ENCODE measurements around the gene CCDC97.

DNA sequence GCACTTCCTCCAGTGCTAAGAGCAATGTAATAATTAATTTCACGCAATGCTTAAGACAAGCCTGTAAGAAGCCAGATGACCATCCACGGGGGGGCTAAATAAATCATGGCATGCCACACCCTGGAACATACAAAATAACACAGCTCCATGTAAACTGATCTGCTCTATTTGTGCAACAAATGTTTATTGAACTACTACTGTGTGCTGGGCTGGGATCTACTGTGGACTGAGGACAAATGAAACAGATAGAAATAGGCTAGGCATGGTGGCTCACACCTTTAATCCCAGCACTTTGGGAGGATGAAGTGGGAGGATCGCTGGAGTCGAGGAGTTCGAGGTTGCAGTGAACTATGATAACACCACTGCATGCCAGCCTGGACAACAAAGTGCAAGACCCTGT is 22.5 kb downstream of the CCDC97 start:
- TF ChIP-seq CTCF (IDR thresholded peaks at IDR 0.05; ENCODE audit: control extremely low read depth in 1 of 3, insufficient read depth in 1 of 3, low read depth in 1 of 3, low read length in 3 of 3) (no peak), RAD21 (IDR thresholded peaks at IDR 0.05 in 1 of 2, conservative IDR thresholded peaks at IDR 0.05 in 1 of 2; ENCODE audit: low read depth in 2 of 2, low read length in 2 of 2) (no peak), POLR2A (IDR thresholded peaks at IDR 0.05; ENCODE audit: control extremely low read depth in 1 of 2, low read depth in 2 of 2, low read length in 2 of 2) (no peak), SIX5 (IDR thresholded peaks at IDR 0.05; ENCODE audit: low read depth, low read length) (no peak), SP2 (IDR thresholded peaks at IDR 0.05; ENCODE audit: low read length) (no peak), GABPA (IDR thresholded peaks at IDR 0.05; ENCODE audit: borderline replicate concordance, insufficient read depth, low read length) (no peak), TEAD4 (IDR thresholded peaks at IDR 0.05; ENCODE audit: low read depth, low read length) (no peak), BCL11A (IDR thresholded peaks at IDR 0.05; ENCODE audit: low read depth in 2 of 2, low read length in 2 of 2) (no peak), RXRA (IDR thresholded peaks at IDR 0.05; ENCODE audit: insufficient read depth, low read depth, low read length) (no peak), EZH2 (IDR thresholded peaks at IDR 0.05; ENCODE audit: low read depth, low read length, severe bottlenecking) (no peak), TAF1 (IDR thresholded peaks at IDR 0.05; ENCODE audit: low read depth, low read length) (no peak), CBX5 (IDR thresholded peaks at IDR 0.05; ENCODE audit: low read depth, low read length) (no peak), RFX5 (IDR thresholded peaks at IDR 0.05; ENCODE audit: borderline replicate concordance, low read depth, low read length) (no peak), ZNF274 (IDR thresholded peaks at IDR 0.05; ENCODE audit: borderline replicate concordance, extremely low read depth, low read length) (no peak)

All from H1 (cell line).